CD14-positive monocyte (primary cell): ENCODE measurements around the gene KCNQ1. TPM values are rescaled to one million over a fixed set of nuclear protein-coding genes. Genes with fewer than 3 reads are reported as not detected.

Experiments used
- DNase-seq, 3 donors: peaks; one replicate each; pipeline ENCODE4 v3.0.0-alpha.2; 2011 to 2022
- H2AFZ ChIP-seq: 2 replicates; pipeline ENCODE4 v1.6.0; 2012; ENCODE audit warnings: mild to moderate bottlenecking, low read depth, low read length, inconsistent platforms; ENCODE audit not compliant: insufficient read depth, poor library complexity, severe bottlenecking
- H3K27ac ChIP-seq, 2 donors: 1 replicate in 1 of 2; 2 replicates in 1 of 2; pipeline ENCODE4 v1.5.1; 2012 to 2013; ENCODE audit warnings: low read length in 2 of 2, control low read depth in 1 of 2, inconsistent platforms in 1 of 2, low read depth in 1 of 2, mild to moderate bottlenecking in 1 of 2
- H3K27me3 ChIP-seq, 2 donors: one replicate each; pipeline versions ENCODE4 v1.6.0 to v1.6.1; 2011 to 2013; ENCODE audit warnings: low read length in 2 of 2; ENCODE audit not compliant: control insufficient read depth in 2 of 2, insufficient read depth in 2 of 2
- H3K36me3 ChIP-seq, 2 donors: replicated peaks in 1 of 2; 1 replicate in 1 of 2; 2 replicates in 1 of 2; pipeline versions ENCODE4 v1.5.1 to v1.6.1; 2012 to 2013; ENCODE audit warnings: low read length in 2 of 2, control low read depth in 1 of 2, inconsistent platforms in 1 of 2, mild to moderate bottlenecking in 1 of 2; ENCODE audit not compliant: insufficient read depth in 2 of 2, control insufficient read depth in 1 of 2
- H3K4me1 ChIP-seq, 2 donors: 1 replicate in 1 of 2; 2 replicates in 1 of 2; pipeline versions ENCODE4 v1.5.1 to v1.6.1; 2012 to 2013; ENCODE audit warnings: low read length in 2 of 2, control low read depth in 1 of 2, inconsistent platforms in 1 of 2, mild to moderate bottlenecking in 1 of 2, moderate library complexity in 1 of 2; ENCODE audit not compliant: insufficient read depth in 2 of 2, control insufficient read depth in 1 of 2
- H3K4me2 ChIP-seq: replicated peaks from 2 replicates; pipeline ENCODE3; 2012; ENCODE audit warnings: low read length, moderate library complexity, mild to moderate bottlenecking; ENCODE audit not compliant: poor library complexity, severe bottlenecking; ENCODE audit errors: extremely low read depth
- H3K4me3 ChIP-seq, 3 experiments: fragments of 200-600 bp in 1 of 3; sonication (generic) in 1 of 3; replicated peaks in 1 of 3; 1 replicate in 2 of 3; 2 replicates in 1 of 3; pipeline ENCODE4 v1.5.1; 2011 to 2013; ENCODE audit warnings: low read length in 3 of 3, mild to moderate bottlenecking in 3 of 3, control low read depth in 2 of 3, low read depth in 2 of 3, inconsistent platforms in 1 of 3, moderate library complexity in 1 of 3
- H3K79me2 ChIP-seq: 2 replicates; pipeline ENCODE4 v1.6.0; 2012; ENCODE audit warnings: mild to moderate bottlenecking, control low read depth, inconsistent platforms, low read length, moderate library complexity; ENCODE audit not compliant: insufficient read depth
- H3K9ac ChIP-seq: 2 replicates; pipeline ENCODE4 v1.6.0; 2017; ENCODE audit warnings: low read length, mild to moderate bottlenecking; ENCODE audit not compliant: insufficient read depth, poor library complexity, severe bottlenecking
- H3K9me3 ChIP-seq, 2 donors: replicated peaks in 1 of 2; 1 replicate in 1 of 2; 2 replicates in 1 of 2; pipeline versions ENCODE4 v1.5.1 to v1.6.1; 2012 to 2013; ENCODE audit warnings: low read length in 2 of 2, control low read depth in 1 of 2; ENCODE audit not compliant: control insufficient read depth in 1 of 2, insufficient read depth in 1 of 2
- H4K20me1 ChIP-seq: 2 replicates; pipeline ENCODE4 v1.6.0; 2012; ENCODE audit warnings: mild to moderate bottlenecking, low read length, control low read depth, moderate library complexity; ENCODE audit not compliant: insufficient read depth
- H3K27ac Mint-ChIP-seq, 7 donors: one replicate each; pipeline ENCODE4 v1.8.0; 2020; ENCODE audit warnings: mild to moderate bottlenecking in 7 of 7, mixed read lengths in 7 of 7, moderate library complexity in 6 of 7, inconsistent platforms in 2 of 7
- H3K27me3 Mint-ChIP-seq, 3 donors: one replicate each; pipeline ENCODE4 v1.8.0; 2021 to 2022; ENCODE audit warnings: low read depth in 3 of 3, mild to moderate bottlenecking in 3 of 3, mixed read lengths in 3 of 3, moderate library complexity in 3 of 3, inconsistent platforms in 1 of 3
- H3K36me3 Mint-ChIP-seq, 2 donors: one replicate each; pipeline ENCODE4 v1.8.0; 2020; ENCODE audit warnings: mixed read lengths in 2 of 2, inconsistent platforms in 1 of 2, mild to moderate bottlenecking in 1 of 2
- H3K4me1 Mint-ChIP-seq: one replicate; pipeline ENCODE4 v1.8.0; 2020; ENCODE audit warnings: mild to moderate bottlenecking, mixed read lengths
- H3K4me3 Mint-ChIP-seq, 2 donors: one replicate each; pipeline ENCODE4 v1.8.0; 2020; ENCODE audit warnings: mild to moderate bottlenecking in 2 of 2, mixed read lengths in 2 of 2, moderate library complexity in 1 of 2
- H3K9me3 Mint-ChIP-seq, 7 donors: one replicate each; pipeline ENCODE4 v1.8.0; 2020 to 2022; ENCODE audit warnings: mixed read lengths in 7 of 7, mild to moderate bottlenecking in 6 of 7, moderate library complexity in 6 of 7, inconsistent platforms in 2 of 7
- CTCF ChIP-seq: fragments of 200-600 bp; IDR thresholded peaks from one replicate; pipeline ENCODE4 v1.8.0; 2022; ENCODE audit warnings: antibody characterized with exemption, mild to moderate bottlenecking
- WGBS: methylation state at CpG from one replicate; pipeline ENCODE4 v1.1.5; 2013; ENCODE audit warnings: missing lambda C conversion rate; ENCODE audit not compliant: insufficient coverage; 5-methylcytosine and 5-hydroxymethylcytosine counted together
- intact Hi-C, 2 donors: fragments of 100-400 bp; cut with micrococcal nuclease; formaldehyde crosslinking; loops; one replicate each; pipeline versions ENCODE4 v1.15.0 to v1.15.1; 2023
- polyA plus RNA-seq, 3 donors: library from polyadenylated mRNA; depleted of rRNA in 1 of 3; unstranded in 2 of 3; stranded (reverse) in 1 of 3; fragments of 300-500 nt in 2 of 3; fragments of >200 nt in 1 of 3; fragmentation: Illumina TruSeq in 2 of 3; gene quantifications; 1 replicate in 2 of 3; 2 replicates in 1 of 3; pipeline ENCODE4 v1.2.3, GENCODE V29; 2012 to 2021

Gene KCNQ1
- polyA plus RNA-seq, 3 donors, result 14.9 to 31.8 (median 21.6) TPM

- intact Hi-C loops, result no loop called here
- Mint-ChIP-seq H3K9me3 (no peaks in the 10 kb centered on the region), H3K27me3 (peaks cover 0 to 2% (median 0%) of the 10 kb centered on the region in 3 donors), H3K4me1 (peaks cover 35% of the 10 kb centered on the region), H3K4me3 (no peak overlapping the region), H3K36me3 (peaks cover 9 to 40% of the 10 kb centered on the region in 2 donors), H3K27ac (no peak overlapping the region)
- Histone ChIP-seq H3K27ac (no peak overlapping the region), H3K9ac (no peak overlapping the region), H3K4me3 (no peak overlapping the region), H3K27me3 (no peaks in the 10 kb centered on the region), H3K79me2 (no peaks in the 10 kb centered on the region), H3K4me1 (peaks cover 28 to 31% of the 10 kb centered on the region in 2 donors), H4K20me1 (peaks cover 70% of the 10 kb centered on the region), H3K9me3 (no peaks in the 10 kb centered on the region), H2AFZ (no peak overlapping the region), H3K4me2 (no peak overlapping the region), H3K36me3 (peaks cover 5 to 17% of the 10 kb centered on the region in 2 donors)
- TF ChIP-seq CTCF, result no peak
- DNase-seq, result no peak
- 70% methylated on average over 1 of the region's 1 CpG for WGBS
Measured at GRCh38 chr11:2678396-2678795, 233.6 kb downstream of the KCNQ1 start.

GRCh38 chr11:2679011-2679676 lies 234.3 kb downstream of the KCNQ1 start:
- Histone ChIP-seq H3K9ac (no peak overlapping the region), H3K79me2 (no peaks in the 10 kb centered on the region), H3K36me3 (peaks cover 5 to 25% of the 10 kb centered on the region in 2 donors), H3K4me1 (peaks cover 28 to 31% of the 10 kb centered on the region in 2 donors), H3K4me2 (no peak overlapping the region), H3K9me3 (no peaks in the 10 kb centered on the region), H4K20me1 (peaks cover 70% of the 10 kb centered on the region), H3K27me3 (no peaks in the 10 kb centered on the region), H2AFZ (no peak overlapping the region), H3K27ac (no peak overlapping the region), H3K4me3 (no peak overlapping the region)
- H3K36me3 Mint-ChIP-seq, result peaks cover 9 to 40% of the 10 kb centered on the region in 2 donors
- intact Hi-C loops, result no loop called here
- H3K27me3 Mint-ChIP-seq, result peaks cover 0 to 2% (median 0%) of the 10 kb centered on the region in 3 donors
- no peaks in the 10 kb centered on the region for H3K9me3 Mint-ChIP-seq
- TF ChIP-seq CTCF, result no peak
- 91% methylated on average over 1 of the region's 2 CpGs for WGBS
- H3K4me3 Mint-ChIP-seq, result no peak overlapping the region
- DNase-seq, result no peak
- H3K27ac Mint-ChIP-seq, result no peak overlapping the region
- H3K4me1 Mint-ChIP-seq, result peaks cover 32% of the 10 kb centered on the region
